Transverse colon (tissue), 4 donors: ENCODE data around the gene KCNG1. TPM values are rescaled to one million over a fixed set of nuclear protein-coding genes. Genes with fewer than 3 reads are reported as not detected.

Experiments used
- DNase-seq: peaks from one replicate; pipeline ENCODE4 v3.0.0-alpha.2; 2019
- H3K27ac ChIP-seq, 4 donors: fragments of 200-600 bp; sonication (generic); 2 replicates each; pipeline ENCODE4 v1.5.1; 2016 to 2018; ENCODE audit warnings: inconsistent platforms in 4 of 4
- H3K27me3 ChIP-seq: fragments of 200-600 bp; sonication (generic); 2 replicates; pipeline ENCODE4 v1.5.1; 2017; ENCODE audit warnings: inconsistent platforms
- H3K36me3 ChIP-seq, 4 donors: fragments of 200-600 bp; sonication (generic); 2 replicates each; pipeline ENCODE4 v1.5.1; 2017 to 2019; ENCODE audit warnings: inconsistent platforms in 4 of 4
- H3K4me1 ChIP-seq, 4 donors: fragments of 200-600 bp; sonication (generic); 2 replicates each; pipeline ENCODE4 v1.5.1; 2017 to 2020; ENCODE audit warnings: inconsistent platforms in 4 of 4
- H3K4me3 ChIP-seq, 4 donors: fragments of 200-600 bp; sonication (generic); 1 replicate in 1 of 4; 2 replicates in 3 of 4; pipeline versions ENCODE4 v1.5.1 to v1.6.1; 2017 to 2019; ENCODE audit warnings: inconsistent platforms in 4 of 4
- H3K9me3 ChIP-seq, 2 donors: fragments of 200-600 bp; sonication (generic); 2 replicates each; pipeline ENCODE4 v1.5.1; 2017 to 2019; ENCODE audit warnings: inconsistent platforms in 2 of 2
- CTCF ChIP-seq, 5 experiments: fragments of 200-600 bp in 3 of 5; fragments of 450-650 bp in 2 of 5; sonication (generic) in 3 of 5; IDR thresholded peaks; 1 replicate in 2 of 5; 2 replicates in 3 of 5; pipeline ENCODE4 v1.5.1; 2016 to 2017; ENCODE audit warnings: antibody characterized with exemption in 5 of 5, inconsistent platforms in 3 of 5, mild to moderate bottlenecking in 2 of 5, moderate library complexity in 1 of 5
- EP300 ChIP-seq: sonication (generic); formaldehyde crosslinking; IDR thresholded peaks from one replicate; pipeline ENCODE4 v1.6.1; 2017; ENCODE audit warnings: antibody characterized with exemption, low read depth
- POLR2A ChIP-seq: fragments of 450-650 bp; IDR thresholded peaks from one replicate; pipeline ENCODE4 v1.6.1; 2016; ENCODE audit warnings: antibody characterized with exemption, mild to moderate bottlenecking, moderate library complexity
- POLR2AphosphoS5 ChIP-seq, 3 donors: sonication (generic); formaldehyde crosslinking; IDR thresholded peaks; one replicate each; pipeline ENCODE4 v1.6.1; 2016; ENCODE audit warnings: antibody characterized with exemption in 3 of 3
- WGBS, 2 donors: methylation state at CpG; one replicate each; pipeline ENCODE4 v1.1.5; 2018; ENCODE audit warnings: low coverage in 1 of 2; 5-methylcytosine and 5-hydroxymethylcytosine counted together
- in situ Hi-C, 4 donors: fragments of 200-750 bp; cut with MboI; loops; one replicate each; pipeline versions ENCODE4 v1.15.0 to v1.15.1; 2017; ENCODE audit warnings: low sequenced_read_pairs in 3 of 4, low pct_ligation_motif_present in 1 of 4, low pct_unique_long_range_greater_than_20kb in 1 of 4
- intact Hi-C: fragments of 100-400 bp; cut with DNase I; formaldehyde crosslinking; loops from one replicate; pipeline ENCODE4 v1.15.1; 2023; ENCODE audit warnings: low total_unique reads
- total RNA-seq, 4 donors: library from RNA; depleted of rRNA; stranded (reverse); fragments of >200 nt; gene quantifications; one replicate each; pipeline ENCODE4 v1.1.0, GENCODE V29; 2016

Gene KCNG1
- total RNA-seq, 4 donors from 2014 or later: 3.8 to 36.3 (median 8.9) TPM

- Histone ChIP-seq H3K4me3 (no peak overlapping the region), H3K36me3 (no peaks in the 10 kb centered on the region), H3K27me3 (peaks cover 91% of the 10 kb centered on the region), H3K9me3 (no peaks in the 10 kb centered on the region), H3K4me1 (peaks cover 0 to 16% (median 12%) of the 10 kb centered on the region in 4 donors), H3K27ac (no peak overlapping the region)
- in situ Hi-C loops: no loop called here
- TF ChIP-seq EP300 (no peak), POLR2A (no peak), POLR2AphosphoS5 (IDR thresholded peaks at IDR 0.05) (no peak), CTCF (IDR thresholded peaks at IDR 0.05) (no peak)
- WGBS, 2 donors: 42 to 86% methylated on average over 1 of the region's 1 CpG
- intact Hi-C loops: no loop called here
- no peak for DNase-seq
Measured at GRCh38 chr20:51024761-51025160, 1.9 kb upstream of the KCNG1 start.

GRCh38 chr20:51023617-51024155 lies 779 bp upstream of the KCNG1 start:
- WGBS, 2 donors: 37% methylated on average over 23 of the region's 30 CpGs; no CpG with 5 or more reads in 1 of the 2 donors
- no peak for TF ChIP-seq POLR2A
- TF ChIP-seq EP300: no peak
- TF ChIP-seq CTCF (IDR thresholded peaks at IDR 0.05): no peak
- no peak for TF ChIP-seq POLR2AphosphoS5 (IDR thresholded peaks at IDR 0.05)
- H3K4me1 ChIP-seq: peaks cover 0 to 16% (median 12%) of the 10 kb centered on the region in 4 donors
- no peaks in the 10 kb centered on the region for H3K36me3 ChIP-seq
- H3K9me3 ChIP-seq: no peaks in the 10 kb centered on the region
- no peak for DNase-seq
- no peak overlapping the region for H3K27ac ChIP-seq
- H3K27me3 ChIP-seq: peaks cover 80% of the 10 kb centered on the region
- in situ Hi-C loops (no loop called here), intact Hi-C loops (no loop called here)
- peak overlapping the region in 3 of 4 donors; percentile 44 to 68 (median 52) for H3K4me3 ChIP-seq

DNA sequence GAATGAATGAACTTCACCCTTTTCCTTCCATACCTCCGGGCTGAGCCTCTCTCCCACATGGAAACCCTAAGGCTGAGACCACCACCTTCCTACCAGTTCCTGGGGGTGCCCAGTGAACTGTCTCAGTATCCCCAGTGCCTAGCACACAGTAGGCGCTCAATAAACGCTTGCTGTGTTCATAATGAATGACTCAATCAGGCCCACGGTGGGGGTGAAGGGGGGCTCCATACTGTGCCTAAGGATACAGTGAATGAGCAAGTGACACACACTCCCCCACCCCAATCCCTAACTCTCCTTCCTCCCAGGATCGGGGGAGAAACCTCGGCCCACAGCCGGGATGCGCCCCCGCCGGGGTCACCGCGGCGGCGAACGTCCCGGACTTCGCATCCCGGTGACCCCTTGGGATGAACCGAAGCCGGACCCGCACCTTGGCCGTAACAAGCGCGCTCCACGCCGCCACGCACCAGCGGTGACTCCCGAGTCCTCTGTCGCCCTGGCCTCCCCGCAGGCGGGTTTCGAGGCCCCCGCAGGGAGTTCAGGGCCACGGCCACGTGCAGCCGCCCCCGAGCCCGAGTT lies 592 bp downstream of the KCNG1 start:
- H3K27ac ChIP-seq: peak overlapping the region in 3 of 4 donors; percentile 36 to 60 (median 58)
- H3K27me3 ChIP-seq: peaks cover 67% of the 10 kb centered on the region
- H3K36me3 ChIP-seq: no peaks in the 10 kb centered on the region
- H3K4me1 ChIP-seq: peaks cover 0 to 16% (median 12%) of the 10 kb centered on the region in 4 donors
- 14% methylated on average over 21 of the region's 39 CpGs; no CpG with 5 or more reads in 1 of the 2 donors for WGBS, 2 donors
- DNase-seq: no peak
- TF ChIP-seq POLR2AphosphoS5 (IDR thresholded peaks at IDR 0.05) (no peak), CTCF (IDR thresholded peaks at IDR 0.05) (no peak), EP300 (no peak), POLR2A (no peak)
- H3K9me3 ChIP-seq: no peaks in the 10 kb centered on the region
- peak overlapping the region; percentile 44 to 68 (median 48) for H3K4me3 ChIP-seq
- intact Hi-C loops (no loop called here), in situ Hi-C loops (no loop called here)

DNA sequence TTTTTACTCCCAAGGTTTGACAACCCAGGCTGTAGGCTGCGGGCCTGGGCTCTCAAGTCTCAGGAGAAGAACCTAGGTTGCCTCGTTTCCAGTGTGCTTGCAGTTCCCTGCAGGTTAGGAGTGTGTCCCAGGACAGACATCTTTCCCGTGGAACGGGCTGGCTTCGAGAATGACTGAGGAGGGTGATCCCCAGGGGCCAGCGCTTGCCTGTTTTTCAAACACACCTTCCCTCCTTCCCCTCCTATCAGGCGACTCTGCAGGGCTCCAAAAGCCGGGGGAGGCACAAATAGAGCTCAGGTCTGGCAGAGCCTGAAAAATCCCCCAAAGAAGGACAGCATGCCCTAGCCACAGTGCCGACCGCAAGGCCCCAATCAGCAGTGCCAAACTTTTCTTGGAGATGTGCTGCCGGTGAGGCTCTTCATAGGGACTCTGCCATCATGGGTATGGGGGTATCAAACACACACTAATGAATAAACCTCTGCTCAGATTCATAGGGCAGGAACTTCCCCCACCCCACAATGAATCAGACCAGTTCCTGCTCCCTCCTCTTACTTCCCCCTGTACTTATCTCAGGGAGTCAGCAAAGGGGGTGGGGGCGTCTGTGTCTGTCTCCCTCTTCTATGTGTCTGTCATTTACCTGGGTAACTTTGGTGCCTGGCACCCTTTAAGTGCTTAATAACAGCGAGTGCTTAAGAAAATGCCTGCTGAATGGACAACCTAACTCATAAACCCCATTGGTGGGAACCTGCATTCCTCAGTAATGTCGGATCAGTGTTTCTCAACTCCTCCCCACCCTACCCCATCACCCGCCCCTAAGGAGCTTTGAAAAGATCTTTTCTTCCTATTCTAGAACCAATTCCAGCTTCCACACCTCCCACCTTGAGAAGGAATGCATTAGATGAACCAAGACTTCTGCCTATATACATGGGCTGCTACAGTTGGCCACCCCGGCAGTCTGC lies 1.6 kb downstream of the KCNG1 start:
- in situ Hi-C loops: no loop called here
- peak overlapping the region in 1 of 4 donors; percentile 68 for H3K4me3 ChIP-seq
- no peak for DNase-seq
- H3K27me3 ChIP-seq: peaks cover 57% of the 10 kb centered on the region
- H3K27ac ChIP-seq: no peak overlapping the region
- H3K9me3 ChIP-seq: no peaks in the 10 kb centered on the region
- intact Hi-C loops: no loop called here
- H3K4me1 ChIP-seq: peaks cover 0 to 16% (median 12%) of the 10 kb centered on the region in 4 donors
- no peaks in the 10 kb centered on the region for H3K36me3 ChIP-seq
- TF ChIP-seq CTCF (IDR thresholded peaks at IDR 0.05): no peak
- no peak for TF ChIP-seq EP300
- no peak for TF ChIP-seq POLR2A
- TF ChIP-seq POLR2AphosphoS5 (IDR thresholded peaks at IDR 0.05): no peak
- 50 to 73% methylated on average over 1 to 16 of the region's 16 CpGs for WGBS, 2 donors
